GM18868 (cell line): ENCODE results near the gene CD4.

ENCODE experiments used
- ATAC-seq: cut with Tn5 transposase; IDR thresholded peaks from one replicate; pipeline ENCODE4 v1.9.1; 2021; ENCODE audit warnings: mild to moderate bottlenecking, moderate library complexity; ENCODE audit not compliant: unreplicated experiment

The CD4 gene

DNA sequence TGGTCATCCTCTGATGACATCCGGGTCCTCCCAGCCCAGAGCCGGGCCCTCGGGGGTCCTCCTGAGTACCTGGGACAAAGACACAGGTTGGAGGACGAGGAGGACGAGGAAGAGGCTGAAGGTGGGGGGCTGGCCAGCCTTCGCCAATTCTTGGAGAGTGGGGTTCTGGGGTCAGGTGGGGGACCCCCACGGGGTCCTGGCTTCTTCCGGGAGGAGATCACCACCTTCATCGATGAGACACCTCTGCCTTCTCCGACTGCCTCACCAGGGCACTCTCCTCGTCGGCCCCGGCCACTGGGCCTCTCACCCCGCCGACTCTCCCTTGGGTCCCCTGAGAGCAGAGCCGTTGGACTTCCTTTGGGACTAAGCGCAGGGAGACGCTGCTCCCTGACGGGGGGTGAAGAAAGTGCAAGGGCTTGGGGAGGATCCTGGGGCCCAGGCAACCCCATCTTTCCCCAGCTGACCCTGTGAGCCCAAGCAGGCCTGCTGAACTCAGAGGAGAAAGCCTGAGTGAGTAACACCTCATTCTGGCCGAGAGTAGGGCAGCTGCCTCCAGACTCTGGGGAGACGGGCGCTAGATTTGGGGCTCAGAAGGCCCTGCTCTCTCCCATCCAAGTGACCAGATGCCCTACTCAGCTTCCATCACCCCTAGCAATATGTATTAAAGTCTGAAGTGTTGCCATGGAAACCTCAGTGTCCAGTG, 37.6 kb downstream of the CD4 start:
- ATAC-seq: no peak

DNA sequence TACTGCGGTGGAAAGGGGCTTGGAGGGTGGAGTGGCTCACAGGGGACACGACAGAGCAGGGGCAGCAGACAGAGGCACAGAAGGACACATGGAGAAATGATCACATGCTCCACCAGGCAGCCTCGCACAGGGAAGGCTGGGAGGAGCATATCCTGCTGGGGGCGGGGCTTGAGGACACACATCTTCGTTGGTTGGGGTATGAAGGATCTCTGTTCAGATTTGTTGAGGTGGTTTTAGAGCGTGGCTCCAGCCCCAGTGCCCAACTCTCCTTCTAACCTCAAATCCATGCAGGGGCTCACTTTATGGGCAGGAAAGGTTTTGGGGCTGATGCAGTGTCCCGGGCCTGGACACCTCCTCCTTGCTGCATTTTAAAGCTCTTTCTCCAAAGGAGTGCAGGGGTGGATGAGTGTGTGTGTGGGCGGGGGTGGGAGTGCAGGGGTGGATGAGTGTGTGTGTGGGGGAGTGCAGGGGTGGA, 38.1 kb downstream of the CD4 start:
- no peak for ATAC-seq

DNA sequence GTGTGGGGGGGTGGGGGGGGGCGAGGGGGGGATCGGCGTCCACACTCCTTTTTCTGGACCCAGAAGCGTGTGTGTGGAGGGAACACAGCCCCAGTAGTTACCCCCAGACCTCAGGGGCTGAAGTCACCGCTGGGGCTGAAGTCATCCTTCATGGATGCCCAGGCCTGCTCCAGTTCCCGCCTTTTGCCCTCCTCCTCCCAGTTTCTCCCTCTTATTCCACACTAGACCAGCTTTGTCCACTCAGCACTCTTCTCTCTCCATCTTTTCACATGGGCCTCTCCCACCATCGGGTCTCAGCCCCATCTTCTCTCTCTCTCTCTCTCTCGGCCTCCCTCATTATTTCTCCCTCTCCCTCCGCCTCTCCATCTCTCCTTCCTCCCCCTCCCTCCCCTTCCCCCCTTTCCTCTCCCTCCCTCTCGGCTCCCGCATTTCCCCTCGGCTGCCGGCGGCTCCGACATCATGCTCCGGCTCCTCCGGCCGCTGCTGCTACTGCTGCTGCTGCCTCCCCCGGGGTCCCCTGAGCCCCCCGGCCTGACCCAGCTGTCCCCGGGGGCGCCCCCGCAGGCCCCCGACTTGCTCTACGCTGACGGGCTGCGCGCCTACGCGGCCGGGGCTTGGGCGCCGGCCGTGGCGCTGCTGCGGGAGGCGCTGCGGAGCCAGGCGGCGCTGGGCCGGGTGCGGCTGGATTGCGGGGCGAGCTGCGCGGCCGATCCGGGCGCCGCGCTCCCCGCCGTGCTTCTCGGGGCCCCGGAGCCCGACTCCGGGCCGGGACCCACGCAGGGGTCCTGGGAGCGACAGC, 38.9 kb downstream of the CD4 start, which contains the start of gene P3H3:
Gene P3H3, plus strand, starts transcription at position 426 of the 799 bp plus-strand sequence. Its CDS starts 34 bp downstream, at position 460.
- no peak for ATAC-seq

DNA sequence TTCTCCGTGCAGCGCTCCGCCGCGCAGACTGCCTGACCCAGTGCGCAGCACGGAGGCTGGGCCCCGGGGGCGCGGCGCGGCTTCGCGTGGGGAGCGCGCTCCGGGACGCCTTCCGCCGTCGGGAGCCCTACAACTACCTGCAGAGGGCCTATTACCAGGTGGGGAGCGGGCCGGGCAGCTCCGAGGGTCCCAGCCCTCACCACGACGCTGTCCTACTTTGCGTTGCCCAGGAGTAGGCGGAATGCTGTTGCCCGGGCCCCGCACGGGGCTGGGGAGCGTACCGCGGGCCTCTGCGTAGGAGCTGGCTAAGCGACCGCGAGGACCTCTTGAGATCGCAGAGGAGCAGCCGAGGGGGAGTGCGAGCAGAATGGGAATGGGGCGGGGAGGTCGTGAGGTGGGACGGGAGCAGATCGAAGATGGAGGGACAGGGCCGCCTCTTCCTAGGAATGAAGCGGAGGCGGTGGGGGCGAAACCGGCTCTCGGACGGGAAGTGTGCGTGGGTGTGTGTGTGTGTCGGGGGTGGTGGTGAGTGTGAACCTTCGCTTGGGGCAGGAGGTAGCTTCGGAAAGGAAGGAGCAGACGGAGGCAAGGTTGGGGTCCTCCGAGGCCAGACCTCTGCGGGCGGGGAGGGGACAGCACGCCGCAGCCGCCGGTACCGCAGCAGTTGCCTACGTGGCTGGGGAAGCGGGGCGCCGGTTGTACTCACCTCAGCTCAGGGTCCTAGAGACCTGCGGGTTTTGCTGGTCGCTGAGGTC, 39.6 kb downstream of the CD4 start:
- no peak for ATAC-seq

DNA sequence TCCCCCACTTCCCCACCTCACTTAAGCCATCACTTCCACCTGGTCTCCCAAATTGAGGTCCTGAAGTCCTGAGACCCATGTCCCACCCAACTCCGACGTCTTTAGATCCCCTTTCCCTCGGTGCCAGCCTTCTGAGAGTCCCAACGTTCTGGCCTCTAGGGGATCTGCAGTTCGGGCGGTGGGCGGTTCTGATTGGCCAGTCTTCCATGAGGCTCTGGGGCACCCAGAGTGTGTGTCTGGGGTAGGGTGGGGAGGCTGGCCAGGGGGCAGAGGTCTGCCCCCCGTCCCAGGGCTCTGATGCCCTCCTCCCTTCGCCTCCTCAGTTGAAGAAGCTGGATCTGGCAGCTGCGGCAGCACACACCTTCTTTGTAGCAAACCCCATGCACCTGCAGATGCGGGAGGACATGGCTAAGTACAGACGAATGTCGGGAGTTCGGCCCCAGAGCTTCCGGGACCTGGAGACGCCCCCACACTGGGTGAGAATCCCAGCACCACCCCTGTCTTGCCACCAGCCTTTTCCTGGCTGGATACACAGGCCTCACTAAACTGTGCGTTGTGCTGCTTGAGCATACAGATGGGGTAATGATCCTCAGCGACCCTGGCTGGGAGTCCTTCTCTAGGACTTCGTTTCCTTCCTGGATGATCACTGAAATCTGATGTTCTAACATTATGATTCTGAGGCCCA, 40.4 kb downstream of the CD4 start:
- no peak for ATAC-seq

DNA sequence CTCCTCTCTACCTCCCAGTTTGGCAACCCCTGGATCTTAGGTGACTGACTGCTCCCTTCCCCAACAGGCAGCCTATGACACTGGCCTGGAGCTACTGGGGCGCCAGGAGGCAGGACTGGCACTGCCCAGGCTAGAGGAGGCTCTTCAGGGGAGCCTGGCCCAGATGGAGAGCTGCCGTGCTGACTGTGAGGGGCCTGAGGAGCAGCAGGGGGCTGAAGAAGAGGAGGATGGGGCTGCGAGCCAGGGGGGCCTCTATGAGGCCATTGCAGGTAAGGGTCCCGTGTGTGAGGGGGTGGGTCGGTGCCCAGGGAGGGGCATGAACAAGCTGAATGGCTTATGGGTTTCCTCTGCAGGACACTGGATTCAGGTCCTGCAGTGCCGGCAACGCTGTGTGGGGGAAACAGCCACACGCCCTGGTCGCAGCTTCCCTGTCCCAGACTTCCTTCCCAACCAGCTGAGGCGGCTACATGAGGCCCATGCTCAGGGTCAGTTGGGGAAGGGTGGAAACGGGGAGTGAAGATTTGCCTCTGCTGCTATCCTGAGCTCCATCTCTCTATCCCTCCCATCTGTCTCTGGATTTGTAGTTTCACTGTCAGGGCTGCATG, 41.1 kb downstream of the CD4 start:
- ATAC-seq: no peak

DNA sequence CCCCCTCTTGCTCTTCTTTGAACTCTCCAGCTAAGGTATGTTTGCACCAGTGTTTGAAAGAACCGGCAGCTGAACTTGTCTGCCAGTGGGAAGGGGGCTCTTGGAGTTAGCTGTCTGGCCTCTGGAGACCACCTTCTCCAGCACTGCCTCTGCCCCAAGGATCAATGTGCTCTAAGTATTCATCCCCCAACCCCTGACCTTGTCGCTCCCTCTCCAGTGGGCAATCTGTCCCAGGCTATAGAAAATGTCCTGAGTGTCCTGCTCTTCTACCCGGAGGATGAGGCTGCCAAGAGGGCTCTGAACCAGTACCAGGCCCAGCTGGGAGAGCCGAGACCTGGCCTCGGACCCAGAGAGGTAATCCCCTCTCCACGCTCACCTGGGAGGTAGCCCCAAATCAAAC, 41.7 kb downstream of the CD4 start:
- ATAC-seq: no peak

DNA sequence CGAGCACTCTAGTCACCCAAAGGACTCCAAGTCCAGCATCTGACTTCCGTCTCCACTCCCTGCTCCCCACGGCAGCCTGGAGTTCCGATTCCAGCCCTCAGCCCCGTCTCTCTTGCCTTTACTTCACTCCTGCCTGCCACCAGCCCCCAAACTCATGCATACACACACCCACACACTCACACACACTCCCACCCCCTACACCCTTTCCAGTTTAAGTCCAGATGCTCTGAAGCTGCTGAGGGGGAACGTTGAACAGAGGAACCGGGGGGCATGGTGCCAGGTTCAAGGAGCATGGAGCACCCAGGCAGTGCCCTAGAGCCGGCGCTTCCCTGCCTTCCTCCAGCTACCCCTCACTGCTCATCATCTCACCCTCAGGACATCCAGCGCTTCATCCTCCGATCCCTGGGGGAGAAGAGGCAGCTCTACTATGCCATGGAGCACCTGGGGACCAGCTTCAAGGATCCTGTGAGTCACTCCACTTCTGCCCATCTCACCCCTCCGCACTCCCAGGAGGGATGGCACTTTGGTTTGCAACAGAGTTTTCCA, 42.2 kb downstream of the CD4 start:
- no peak for ATAC-seq

DNA sequence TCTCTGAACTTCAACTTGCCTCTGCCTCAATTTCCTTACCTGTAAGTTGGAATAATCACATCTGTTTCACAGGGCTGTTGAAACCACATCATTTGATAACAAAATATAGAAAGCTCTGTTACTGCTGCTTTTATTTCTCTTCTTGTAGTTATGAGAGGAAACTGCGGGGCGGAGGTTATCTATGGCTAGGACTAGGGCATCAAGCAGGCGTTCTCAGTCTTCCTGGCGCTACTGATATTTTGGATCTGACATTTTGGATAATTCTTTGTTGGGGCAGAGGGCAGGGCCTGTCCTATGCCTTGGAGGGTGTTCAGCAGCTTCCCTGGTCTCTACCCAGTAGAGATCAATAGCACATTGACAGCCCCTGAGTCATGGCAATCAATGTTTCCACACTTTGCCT, 42.8 kb downstream of the CD4 start:
- ATAC-seq: no peak

DNA sequence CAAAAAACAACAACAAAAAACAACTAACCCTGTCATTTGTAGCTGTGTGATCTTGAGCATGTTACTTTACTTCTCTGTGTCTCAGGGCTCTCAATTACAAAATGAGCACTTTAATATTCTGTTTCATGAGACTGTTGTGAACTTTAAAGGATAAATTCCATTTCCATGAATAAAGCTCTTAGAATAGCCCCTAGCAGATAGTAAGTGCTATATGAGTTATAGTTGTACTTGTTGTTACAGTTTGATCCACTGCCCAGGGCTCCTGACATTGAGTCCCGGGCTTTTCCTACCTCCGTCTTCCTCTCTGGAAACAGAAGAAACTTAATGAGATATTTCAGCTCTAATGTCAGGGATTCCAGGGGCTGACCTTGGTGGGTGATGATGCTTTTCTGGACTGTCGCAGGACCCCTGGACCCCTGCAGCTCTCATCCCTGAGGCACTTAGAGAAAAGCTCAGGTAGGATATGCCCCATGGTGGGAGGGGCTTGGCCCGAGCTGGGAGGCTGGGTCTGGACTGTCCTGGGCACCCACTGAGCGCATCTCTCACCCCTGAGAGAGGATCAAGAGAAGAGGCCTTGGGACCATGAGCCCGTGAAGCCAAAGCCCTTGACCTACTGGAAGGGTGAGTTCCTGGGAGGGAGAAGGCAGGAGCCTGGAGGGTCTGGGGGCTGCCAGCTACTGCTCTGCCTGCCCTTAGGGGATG, 44.0 kb downstream of the CD4 start:
- ATAC-seq: no peak

DNA sequence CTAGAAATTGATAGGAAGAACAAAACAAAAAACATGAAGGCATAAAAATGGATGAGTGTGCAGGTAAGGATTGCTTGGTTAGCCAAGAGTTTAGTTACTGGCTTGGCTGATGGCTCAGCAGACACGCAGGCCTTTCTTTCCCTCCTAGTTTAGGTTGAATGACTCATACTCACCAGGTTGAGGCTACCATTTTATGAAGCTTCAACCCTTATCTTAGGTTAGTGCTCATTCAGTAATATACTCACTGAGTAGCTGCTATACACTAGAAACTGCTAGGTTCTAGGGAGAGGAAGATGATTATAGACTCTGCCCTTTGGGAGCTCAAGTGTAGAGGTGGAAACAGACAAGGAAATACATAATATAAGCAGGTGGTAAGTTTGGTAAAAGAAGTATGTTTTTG, 44.9 kb downstream of the CD4 start:
- no peak for ATAC-seq

DNA sequence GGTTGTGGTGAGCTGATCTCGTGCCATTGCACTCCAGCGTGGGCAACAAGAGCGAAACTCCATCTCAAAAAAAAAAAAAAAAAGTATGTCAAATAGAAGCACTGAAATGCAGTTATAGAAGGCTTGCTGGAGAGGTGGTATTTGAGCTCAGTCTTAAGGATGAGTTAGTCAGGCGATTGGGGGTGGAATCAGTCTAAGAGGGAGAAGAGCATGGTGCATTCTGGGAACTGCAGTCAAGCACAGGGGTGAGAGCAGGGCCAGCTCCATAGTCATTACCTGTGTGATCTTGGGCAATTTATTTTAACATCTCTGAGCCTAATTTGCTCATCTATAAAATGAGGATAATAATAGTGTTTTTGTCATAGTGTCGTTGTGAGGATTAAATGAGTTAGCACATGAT, 45.5 kb downstream of the CD4 start:
- no peak for ATAC-seq

DNA sequence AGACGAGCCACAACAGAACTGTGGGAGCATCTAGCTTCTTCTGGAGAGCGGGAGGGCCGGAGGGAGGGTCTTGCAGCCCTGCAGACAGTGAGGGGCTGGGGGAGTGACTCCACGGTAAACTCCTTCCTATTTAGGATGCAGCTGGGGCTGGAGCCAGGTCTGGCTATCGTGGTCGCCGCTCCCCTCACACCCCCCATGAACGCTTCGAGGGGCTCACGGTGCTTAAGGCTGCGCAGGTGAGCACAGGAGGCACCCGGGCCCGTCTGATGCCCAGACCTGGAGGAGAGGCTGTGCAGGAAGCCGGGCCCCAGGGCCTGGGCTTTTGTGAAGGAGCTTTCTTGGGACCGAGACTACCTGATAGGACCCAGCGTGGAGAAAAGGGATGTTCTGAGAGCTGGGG, 47.5 kb downstream of the CD4 start:
- ATAC-seq: no peak

DNA sequence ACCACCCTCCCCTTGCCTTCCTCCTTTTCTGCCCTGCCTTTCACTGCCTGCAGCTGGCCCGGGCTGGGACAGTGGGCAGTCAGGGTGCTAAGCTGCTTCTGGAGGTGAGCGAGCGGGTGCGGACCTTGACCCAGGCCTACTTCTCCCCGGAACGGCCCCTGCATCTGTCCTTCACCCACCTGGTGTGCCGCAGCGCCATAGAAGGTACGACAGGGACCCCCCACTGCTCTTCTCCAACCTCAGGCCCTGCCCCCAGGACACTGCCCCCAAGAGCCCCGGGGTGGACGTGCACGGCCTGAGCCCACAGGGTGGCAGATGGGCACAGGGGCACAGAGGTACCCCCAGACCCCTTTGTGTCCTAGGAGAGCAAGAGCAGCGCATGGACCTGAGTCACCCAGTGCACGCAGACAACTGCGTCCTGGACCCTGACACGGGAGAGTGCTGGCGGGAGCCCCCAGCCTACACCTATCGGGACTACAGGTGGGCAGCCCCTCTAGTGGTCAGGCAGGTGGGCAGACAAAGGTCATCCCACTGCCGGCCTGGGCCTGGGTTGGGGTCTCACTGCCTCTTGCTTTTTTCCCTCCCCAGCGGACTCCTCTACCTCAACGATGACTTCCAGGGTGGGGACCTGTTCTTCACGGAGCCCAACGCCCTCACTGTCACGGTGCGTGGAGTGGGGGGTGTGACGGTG, 48.2 kb downstream of the CD4 start:
- no peak for ATAC-seq

DNA sequence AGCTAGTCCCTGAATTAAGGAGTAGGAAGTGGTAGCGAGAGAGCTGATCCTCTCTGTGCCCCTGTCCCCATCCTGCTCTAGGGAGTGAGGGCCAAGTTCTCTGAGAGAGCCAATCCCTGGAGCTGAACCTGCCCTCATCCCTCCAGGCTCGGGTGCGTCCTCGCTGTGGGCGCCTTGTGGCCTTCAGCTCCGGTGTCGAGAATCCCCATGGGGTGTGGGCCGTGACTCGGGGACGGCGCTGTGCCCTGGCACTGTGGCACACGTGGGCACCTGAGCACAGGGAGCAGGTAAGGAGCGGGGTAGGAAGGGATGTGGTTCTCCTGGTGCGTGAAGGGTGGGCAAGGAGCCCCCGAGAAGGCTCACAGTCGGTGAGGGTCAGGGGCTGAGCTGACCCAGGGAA, 49.5 kb downstream of the CD4 start:
- ATAC-seq: no peak

DNA sequence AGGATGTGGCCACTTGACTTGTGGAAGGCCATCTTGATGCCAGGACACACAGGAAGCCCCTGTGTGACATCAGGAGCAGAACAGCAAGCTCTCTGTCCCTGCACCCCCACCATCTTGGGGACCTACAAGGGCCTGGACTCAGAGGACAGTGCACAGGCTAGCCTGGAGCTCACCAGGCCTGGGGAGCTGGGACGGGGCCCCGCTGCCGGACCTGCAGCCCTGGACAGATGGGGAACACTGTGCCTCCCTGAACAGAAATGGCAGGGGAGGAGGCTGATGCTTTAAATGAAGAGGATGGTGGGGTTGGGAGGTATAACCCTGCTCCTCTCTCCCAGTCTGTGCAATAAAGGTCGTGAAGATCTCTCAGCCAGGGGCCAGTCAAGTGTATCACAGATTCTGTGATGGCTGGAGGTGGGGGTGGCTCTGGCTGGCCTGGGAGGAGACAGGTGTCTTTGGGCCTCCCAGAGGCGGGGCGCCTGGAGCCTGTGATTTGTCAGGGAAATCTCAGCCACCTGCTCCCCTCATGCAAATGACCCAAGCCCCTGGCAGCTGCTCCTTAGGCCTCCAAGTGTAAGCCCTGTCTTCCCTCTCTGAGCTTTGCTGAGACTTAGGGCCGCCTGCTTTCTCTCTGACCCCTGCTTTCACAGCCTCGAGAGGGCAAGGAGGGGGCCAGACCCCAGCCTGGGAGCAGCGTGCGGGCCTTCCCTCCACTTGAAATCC, 50.3 kb downstream of the CD4 start:
- no peak for ATAC-seq

DNA sequence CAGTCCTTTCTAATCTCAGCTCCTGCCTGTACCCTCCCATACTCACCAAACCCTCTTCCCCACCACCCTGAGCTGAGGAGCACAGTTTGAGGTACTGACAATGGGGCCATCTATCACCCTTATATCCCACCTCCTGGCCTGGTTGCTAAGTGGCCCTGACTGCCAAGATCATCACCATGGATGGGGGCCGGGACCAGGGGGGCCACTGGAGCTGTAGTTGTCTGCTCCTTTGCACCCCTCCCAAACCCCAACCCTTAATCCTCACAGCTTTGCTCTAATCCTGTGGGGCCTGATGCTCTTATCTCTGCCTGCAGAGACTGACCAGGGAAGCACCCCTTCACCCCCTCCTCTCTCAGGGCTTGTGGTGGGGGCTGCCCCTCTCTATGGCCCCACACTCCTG, 51.0 kb downstream of the CD4 start:
- no peak for ATAC-seq

DNA sequence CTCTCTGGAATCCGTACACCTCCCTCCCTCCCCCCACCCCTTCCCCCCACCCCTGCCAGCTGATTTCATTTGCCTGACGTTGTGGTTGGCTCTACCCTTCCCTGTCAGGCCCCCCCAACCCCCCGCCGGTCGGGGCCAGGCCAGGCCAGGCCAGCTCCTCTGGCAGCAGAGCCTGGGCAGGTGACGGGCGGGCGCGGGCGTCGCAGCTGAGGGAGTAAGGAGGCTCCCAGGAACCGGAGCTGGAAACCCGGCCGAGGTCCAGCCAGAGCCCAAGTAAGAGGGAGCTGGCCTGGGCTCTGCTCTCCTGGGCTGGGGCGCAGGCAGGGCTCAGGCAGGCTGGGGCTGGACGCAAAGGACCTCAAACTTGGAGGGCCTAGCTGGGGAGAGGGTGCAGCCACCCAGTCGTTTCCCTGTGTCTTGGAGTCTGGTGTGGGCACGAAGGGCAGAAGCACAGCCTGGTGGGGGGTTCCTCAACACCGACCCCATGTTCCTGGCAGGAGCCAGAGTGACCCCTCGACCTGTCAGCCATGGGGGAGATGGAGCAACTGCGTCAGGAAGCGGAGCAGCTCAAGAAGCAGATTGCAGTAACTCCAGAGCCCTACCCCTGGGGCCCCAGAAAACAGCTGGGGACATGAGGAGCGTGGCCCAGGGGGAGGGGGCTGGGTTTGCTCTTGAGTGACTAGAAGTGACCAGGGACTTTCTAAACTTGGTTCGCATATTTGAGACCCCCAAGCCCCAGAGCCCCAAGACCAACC, 51.6 kb downstream of the CD4 start, which contains the start of gene GNB3:
Gene GNB3, plus strand, starts transcription at position 165 of the 755 bp plus-strand sequence. Its CDS starts 363 bp downstream, at position 528.
- no peak for ATAC-seq
